GM12878 (cell line): ENCODE measurements around the gene NLGN1. TPM values are rescaled to one million over a fixed set of nuclear protein-coding genes. Genes with fewer than 3 reads are reported as not detected.

Source experiments
- ATAC-seq: fragments of 200-7000 bp; cut with Tn5 transposase; 3 replicates; pipeline ENCODE4 v1.9.1; 2020; ENCODE audit warnings: mild to moderate bottlenecking, moderate library complexity
- BruUV-seq: library from RNA; stranded (reverse); fragments of 400-500 nt; replicated peaks from 2 replicates; lab custom pipeline; 2021; lab: Mats Ljungman, UMichigan
- CTCF ChIA-PET: fragments of 300-600 bp; sonication (Branson Sonifier 250); formaldehyde crosslinking; extraction: SDS; loops from one replicate; lab custom pipeline; 2021; ENCODE audit warnings: inconsistent platforms; lab: Yijun Ruan, JAX
- POLR2A ChIA-PET: fragments of 350-600 bp; formaldehyde crosslinking; extraction: SDS; loops from one replicate; lab custom pipeline; 2021; ENCODE audit warnings: inconsistent platforms; lab: Charles Lee
- RAD21 ChIA-PET: fragments of 300-600 bp; sonication (Branson Sonifier 250); formaldehyde crosslinking; loops from one replicate; lab custom pipeline; 2023; ENCODE audit warnings: antibody characterized with exemption; ENCODE audit not compliant: unreplicated experiment; lab: Charles Lee
- SMC1A ChIA-PET: fragments of 300-600 bp; sonication (Branson Sonifier 250); formaldehyde crosslinking; loops from one replicate; lab custom pipeline; 2023; ENCODE audit not compliant: unreplicated experiment, uncharacterized antibody; lab: Charles Lee
- DNase-seq: peaks from one replicate; pipeline ENCODE4 v3.0.0-alpha.2; 2011; ENCODE audit warnings: low read depth, low spot score
- FAIRE-seq: peaks from 3 replicates; lab custom pipeline; 2011; peaks lifted over from hg19 to GRCh38; lab: Jason Lieb, UNC
- H2AFZ ChIP-seq: 2 replicates; pipeline ENCODE4 v1.6.0; 2011; ENCODE audit warnings: low read depth, low read length, control low read depth; ENCODE audit not compliant: control insufficient read depth
- H3K27ac ChIP-seq: 2 replicates; pipeline ENCODE4 v1.5.1; 2011; ENCODE audit warnings: control low read depth; ENCODE audit not compliant: control insufficient read depth, insufficient read depth
- H3K27me3 ChIP-seq, 2 experiments: replicated peaks in 1 of 2; 2 replicates each; pipeline versions ENCODE4 v1.6.0 to v1.6.1; 2011; ENCODE audit warnings: low read length in 1 of 2; ENCODE audit not compliant: control insufficient read depth in 2 of 2, insufficient read depth in 2 of 2
- H3K36me3 ChIP-seq, 2 experiments: 2 replicates each; pipeline ENCODE4 v1.5.1; 2011; ENCODE audit warnings: low read length in 1 of 2; ENCODE audit not compliant: control insufficient read depth in 2 of 2, insufficient read depth in 2 of 2
- H3K4me1 ChIP-seq: 2 replicates; pipeline ENCODE4 v1.6.1; 2011; ENCODE audit warnings: mild to moderate bottlenecking, low read length, moderate library complexity, mixed read lengths; ENCODE audit not compliant: control insufficient read depth, insufficient read depth
- H3K4me2 ChIP-seq: 2 replicates; pipeline ENCODE4 v1.6.0; 2011; ENCODE audit warnings: control low read depth; ENCODE audit not compliant: control insufficient read depth, insufficient read depth
- H3K4me3 ChIP-seq: fragments of 200-600 bp; sonication (generic); 2 replicates; pipeline ENCODE4 v1.5.1; 2016
- H3K79me2 ChIP-seq: 2 replicates; pipeline ENCODE4 v1.6.0; 2011; ENCODE audit warnings: low read length; ENCODE audit not compliant: control insufficient read depth, insufficient read depth
- H3K9ac ChIP-seq: 2 replicates; pipeline ENCODE4 v1.8.0; 2011; ENCODE audit warnings: low read length, control low read depth, mixed read lengths; ENCODE audit not compliant: control insufficient read depth, insufficient read depth
- H3K9me3 ChIP-seq: replicated peaks from 3 replicates; pipeline ENCODE4 v1.5.1; 2011; ENCODE audit warnings: mild to moderate bottlenecking, low read length; ENCODE audit not compliant: control insufficient read depth, insufficient read depth
- H4K20me1 ChIP-seq: 2 replicates; pipeline ENCODE4 v1.6.0; 2011; ENCODE audit not compliant: control insufficient read depth, insufficient read depth
- BCL3 ChIP-seq: IDR thresholded peaks from 2 replicates; pipeline ENCODE4 v1.6.1; 2011; ENCODE audit warnings: borderline replicate concordance, low read depth, mild to moderate bottlenecking, moderate library complexity, low read length; ENCODE audit not compliant: insufficient read depth, poor library complexity, severe bottlenecking
- BRCA1 ChIP-seq: IDR thresholded peaks from 2 replicates; pipeline ENCODE4 v1.6.1; 2011; ENCODE audit warnings: low read depth, low read length, improper control_type of control experiment
- CREB1 ChIP-seq: IDR thresholded peaks from 2 replicates; pipeline ENCODE4 v1.6.1; 2012; ENCODE audit warnings: low read depth, mild to moderate bottlenecking, inconsistent platforms
- E4F1 ChIP-seq: fragments of 450-650 bp; IDR thresholded peaks from 2 replicates; pipeline ENCODE4 v1.6.1; 2018; ENCODE audit warnings: borderline replicate concordance, mild to moderate bottlenecking; ENCODE audit not compliant: partially characterized antibody
- HCFC1 ChIP-seq: fragments of 150-350 bp; IDR thresholded peaks from 2 replicates; pipeline ENCODE4 v1.6.1; 2014; ENCODE audit warnings: low read length
- IRF3 ChIP-seq: fragments of 450-650 bp; IDR thresholded peaks from 2 replicates; pipeline ENCODE4 v1.6.1; 2014; ENCODE audit warnings: mild to moderate bottlenecking
- JUND ChIP-seq: IDR thresholded peaks from 2 replicates; pipeline ENCODE4 v1.6.1; 2012; ENCODE audit warnings: low read depth, mild to moderate bottlenecking, low read length, improper control_type of control experiment, moderate library complexity
- KLF5 ChIP-seq: fragments of 450-650 bp; IDR thresholded peaks from 2 replicates; pipeline ENCODE4 v1.6.1; 2014; ENCODE audit warnings: mild to moderate bottlenecking; ENCODE audit not compliant: partially characterized antibody
- LARP7 ChIP-seq: fragments of 450-650 bp; IDR thresholded peaks from 2 replicates; pipeline ENCODE4 v1.6.1; 2017; ENCODE audit warnings: mild to moderate bottlenecking
- NFIC ChIP-seq: IDR thresholded peaks from 2 replicates; pipeline ENCODE4 v1.6.1; 2012; ENCODE audit warnings: low read depth, mild to moderate bottlenecking, inconsistent platforms, low read length, moderate library complexity
- RAD21 ChIP-seq: IDR thresholded peaks from 2 replicates; pipeline ENCODE4 v1.6.1; 2011; ENCODE audit warnings: mild to moderate bottlenecking, low read depth, low read length, moderate library complexity; ENCODE audit not compliant: insufficient read depth
- RFX5 ChIP-seq: IDR thresholded peaks from 2 replicates; pipeline ENCODE4 v1.6.1; 2011; ENCODE audit warnings: low read depth, low read length, improper control_type of control experiment
- SMARCA5 ChIP-seq: fragments of 450-650 bp; IDR thresholded peaks from 2 replicates; pipeline ENCODE4 v1.6.1; 2017; ENCODE audit warnings: mild to moderate bottlenecking
- ZBTB11 ChIP-seq: fragments of 450-650 bp; formaldehyde crosslinking; IDR thresholded peaks from 2 replicates; pipeline ENCODE4 v1.5.0; 2022; ENCODE audit warnings: mild to moderate bottlenecking, missing genetic modification characterization
- ZNF217 ChIP-seq: fragments of 450-650 bp; IDR thresholded peaks from 2 replicates; pipeline ENCODE4 v1.6.1; 2017; ENCODE audit warnings: antibody characterized with exemption, mild to moderate bottlenecking
- WGBS: methylation state at CpG from one replicate; pipeline ENCODE4 v1.1.6; 2016; ENCODE audit warnings: low lambda C conversion rate; ENCODE audit not compliant: insufficient replicate concordance, insufficient coverage; ENCODE audit errors: missing lambda C conversion rate; 5-methylcytosine and 5-hydroxymethylcytosine counted together
- in situ Hi-C: fragments of 300-500 bp; cut with MboI; formaldehyde crosslinking; loops from 9 replicates; pipeline ENCODE4 v1.14.3; 2018; ENCODE audit warnings: mixed read lengths
- intact Hi-C: fragments of 100-400 bp; cut with micrococcal nuclease; formaldehyde crosslinking; loops from one replicate; pipeline ENCODE4 v1.14.2; 2022; ENCODE audit not compliant: unreplicated experiment
- polyA plus RNA-seq, 11 experiments: library from polyadenylated mRNA; depleted of rRNA in 4 of 11; unstranded in 6 of 11; stranded (reverse) in 5 of 11; fragments of >200 nt; fragmentation: Nextera tagmentation in 4 of 11; fragmentation: Illumina TruSeq in 1 of 11; extraction: Ambion mirVana in 4 of 11; extraction: Trizol in 1 of 11; gene quantifications; 1 replicate in 1 of 11; 2 replicates in 10 of 11; pipeline versions ENCODE4 v1.2.1 to v1.2.3, GENCODE V29; 2011 to 2016; ENCODE audit warnings: inconsistent platforms in 2 of 11, missing spikeins in 2 of 11, low read depth in 1 of 11
- total RNA-seq, 4 experiments: library from RNA; depleted of rRNA in 3 of 4; stranded (reverse); fragments of >200 nt in 3 of 4; fragmentation: Illumina TruSeq in 1 of 4; extraction: Trizol in 1 of 4; gene quantifications; 2 replicates each; pipeline versions ENCODE4 v1.2.1 to v1.2.3, GENCODE V29; 2013 to 2021

The NLGN1 gene
- total and polyA plus RNA-seq, 10 of the 15 experiments (the other 5 are each of a cell fraction or from before 2014, with no cell fraction given) = not detected

GRCh38 chr3:174285242-174285864 is 887.8 kb downstream of the NLGN1 start:
- H3K79me2 ChIP-seq = no peaks in the 10 kb centered on the region
- H4K20me1 ChIP-seq = no peaks in the 10 kb centered on the region
- ChIA-PET RAD21 (no interaction called here), POLR2A (no interaction called here), CTCF (no interaction called here), SMC1A (interaction anchor here (1.2 kb wide), 1 partner anchor 9 kb away, joined by 3 read pairs; no protein-coding TSS in a partner anchor)
- H3K27ac ChIP-seq = no peak overlapping the region
- no peaks in the 10 kb centered on the region for H3K4me1 ChIP-seq
- in situ Hi-C loops (no loop called here), intact Hi-C loops (no loop called here)
- no peak overlapping the region for H3K4me3 ChIP-seq
- ATAC-seq (no peak), DNase-seq (no peak), FAIRE-seq (no peak)
- H3K36me3 ChIP-seq = no peaks in the 10 kb centered on the region
- no peak overlapping the region for H3K9ac ChIP-seq
- H3K4me2 ChIP-seq = no peak overlapping the region
- BruUV-seq = no TSS peak
- WGBS = 15% methylated on average over 3 of the region's 3 CpGs
- H3K27me3 ChIP-seq = no peaks in the 10 kb centered on the region
- no peak overlapping the region for H2AFZ ChIP-seq
- H3K9me3 ChIP-seq = no peaks in the 10 kb centered on the region
- no peak for TF ChIP-seq RAD21
- TF ChIP-seq LARP7 = no peak
- no peak for TF ChIP-seq IRF3
- no peak for TF ChIP-seq BCL3
- TF ChIP-seq RFX5 = no peak
- no peak for TF ChIP-seq CREB1
- no peak for TF ChIP-seq SMARCA5
- no peak for TF ChIP-seq E4F1
- no peak for TF ChIP-seq KLF5
- no peak for TF ChIP-seq HCFC1
- TF ChIP-seq JUND = no peak
- no peak for TF ChIP-seq NFIC
- no peak for TF ChIP-seq BRCA1
- TF ChIP-seq ZNF217 = no peak
- TF ChIP-seq ZBTB11 (CRISPR knock-in tag) = no peak
